Spleen (tissue), 11 donors: ENCODE data around the gene SLC1A1. TPM values are rescaled to one million over a fixed set of nuclear protein-coding genes. Genes with fewer than 3 reads are reported as not detected.

Experiments
- DNase-seq: peaks from one replicate; pipeline ENCODE4 v3.0.0-alpha.2; 2020
- H3K27ac ChIP-seq, 8 donors: fragments of 200-600 bp; sonication (generic) in 7 of 8; 1 replicate in 4 of 8; 2 replicates in 4 of 8; pipeline versions ENCODE4 v1.5.0 to v1.8.0; 2016 to 2021; ENCODE audit warnings: inconsistent platforms in 4 of 8, mild to moderate bottlenecking in 4 of 8, moderate library complexity in 1 of 8
- H3K27me3 ChIP-seq, 7 donors: fragments of 200-600 bp; sonication (generic) in 6 of 7; replicated peaks in 1 of 7; 1 replicate in 4 of 7; 2 replicates in 3 of 7; pipeline versions ENCODE4 v1.5.0 to v1.8.0; 2016 to 2021; ENCODE audit warnings: inconsistent platforms in 3 of 7, mild to moderate bottlenecking in 1 of 7
- H3K36me3 ChIP-seq, 6 donors: fragments of 200-600 bp; sonication (generic) in 5 of 6; 1 replicate in 4 of 6; 2 replicates in 2 of 6; pipeline versions ENCODE4 v1.5.0 to v1.8.0; 2016 to 2021; ENCODE audit warnings: inconsistent platforms in 2 of 6
- H3K4me1 ChIP-seq, 6 donors: fragments of 200-600 bp; sonication (generic) in 5 of 6; 1 replicate in 3 of 6; 2 replicates in 3 of 6; pipeline versions ENCODE4 v1.5.0 to v1.8.0; 2016 to 2021; ENCODE audit warnings: inconsistent platforms in 3 of 6
- H3K4me3 ChIP-seq, 8 donors: fragments of 200-600 bp; sonication (generic) in 7 of 8; 1 replicate in 4 of 8; 2 replicates in 4 of 8; pipeline versions ENCODE4 v1.5.0 to v1.8.0; 2016 to 2021; ENCODE audit warnings: inconsistent platforms in 4 of 8, mild to moderate bottlenecking in 4 of 8, moderate library complexity in 2 of 8
- H3K9me3 ChIP-seq, 8 donors: fragments of 200-600 bp; sonication (generic) in 7 of 8; 1 replicate in 4 of 8; 2 replicates in 4 of 8; pipeline versions ENCODE4 v1.5.0 to v1.8.0; 2016 to 2021; ENCODE audit warnings: inconsistent platforms in 4 of 8
- CTCF ChIP-seq, 11 experiments: fragments of 200-600 bp in 7 of 11; fragments of 450-650 bp in 4 of 11; sonication (generic) in 4 of 11; IDR thresholded peaks in 8 of 11; conservative IDR thresholded peaks in 3 of 11; 1 replicate in 7 of 11; 2 replicates in 4 of 11; pipeline versions ENCODE4 v1.4.0 to v1.8.0; 2016 to 2021; ENCODE audit warnings: antibody characterized with exemption in 11 of 11, inconsistent platforms in 4 of 11, mild to moderate bottlenecking in 1 of 11
- POLR2A ChIP-seq, 3 donors: fragments of 450-650 bp; IDR thresholded peaks; one replicate each; pipeline ENCODE4 v1.5.1; 2017; ENCODE audit warnings: antibody characterized with exemption in 3 of 3, mild to moderate bottlenecking in 1 of 3
- POLR2AphosphoS5 ChIP-seq, 3 donors: sonication (generic); formaldehyde crosslinking; IDR thresholded peaks; one replicate each; pipeline ENCODE4 v1.5.1; 2017; ENCODE audit warnings: antibody characterized with exemption in 3 of 3
- WGBS, 5 donors: extraction: QIAGEN DNeasy Blood & Tissue Kit in 3 of 5; methylation state at CpG; one replicate each; pipeline versions ENCODE4 v1.1.5 to v1.1.7; 2013 to 2018; 5-methylcytosine and 5-hydroxymethylcytosine counted together
- intact Hi-C: fragments of 100-400 bp; cut with DNase I; formaldehyde crosslinking; loops from one replicate; pipeline ENCODE4 v1.15.0; 2023; ENCODE audit warnings: low total_unique reads
- polyA plus RNA-seq, 3 donors: library from polyadenylated mRNA; stranded (reverse); fragments of 200-250 nt; gene quantifications; one replicate each; pipeline ENCODE4 v1.2.1, GENCODE V29; 2013
- total RNA-seq, 7 donors: library from RNA; depleted of rRNA in 3 of 7; stranded (reverse); fragments of >200 nt in 3 of 7; fragmentation: NEBNext Ultra II Directional in 4 of 7; extraction: Animal tissue kit (Norgen Biotek cat#: 25700) in 4 of 7; gene quantifications; one replicate each; pipeline versions ENCODE4 v1.1.0 to v1.2.1, GENCODE V29; 2016 to 2021
- donor health status: healthy with polysubstance abuse.
- donor health status: DM: no; HTN: no; CAD: no; lungs with moderate emphysema.
- donor health status: DM: no; HTN: no; CAD: no.
- donor health status: Bipolar disorder and iron deficiency.
- donor health status: healthy.
- donor health status: DM: no; HTN: no; CAD: no.
- donor health status: DM: yes; HTN: yes; CAD: no.

Gene SLC1A1
- total and polyA plus RNA-seq, 10 donors = 0.11 to 0.79 (median 0.28) TPM; not detected in 2

GRCh38 chr9:4622016-4622415 is 131.7 kb downstream of the SLC1A1 start:
- 82 to 89% (median 84%) methylated on average over 10 of the region's 10 CpGs for WGBS, 5 donors
- Histone ChIP-seq H3K27ac (no peak overlapping the region), H3K4me1 (peaks cover 0 to 14% (median 0%) of the 10 kb centered on the region in 6 donors), H3K4me3 (no peak overlapping the region), H3K27me3 (no peaks in the 10 kb centered on the region), H3K9me3 (no peaks in the 10 kb centered on the region), H3K36me3 (no peaks in the 10 kb centered on the region)
- intact Hi-C loops = no loop called here
- DNase-seq = no peak
- TF ChIP-seq POLR2A (IDR thresholded peaks at IDR 0.05) = no peak
- TF ChIP-seq POLR2AphosphoS5 (IDR thresholded peaks at IDR 0.05) = no peak
- TF ChIP-seq CTCF (IDR thresholded peaks at IDR 0.05 in 8 of 11, conservative IDR thresholded peaks at IDR 0.05 in 3 of 11) = no peak

DNA sequence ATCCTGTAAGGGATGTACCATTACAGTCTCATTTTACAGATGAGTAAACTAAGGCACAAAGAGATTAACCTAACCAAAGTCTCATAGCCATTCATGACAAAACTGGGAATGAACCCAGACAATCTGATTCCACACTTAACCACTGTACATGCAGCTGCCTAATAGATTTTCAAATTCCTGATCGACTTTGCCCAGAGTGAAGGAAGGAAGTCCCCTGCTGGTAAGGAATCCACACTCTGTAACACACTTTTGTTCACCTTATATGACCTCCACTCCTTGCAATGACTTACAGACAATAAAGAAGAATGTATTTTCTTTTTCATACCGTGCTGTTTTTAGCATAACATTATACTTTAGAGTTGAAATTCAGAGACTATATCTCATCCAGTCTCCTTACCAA is 140.6 kb downstream of the SLC1A1 start:
- DNase-seq = no peak
- no peak overlapping the region for H3K27ac ChIP-seq
- intact Hi-C loops = no loop called here
- H3K9me3 ChIP-seq = no peaks in the 10 kb centered on the region
- WGBS, 5 donors = 46 to 54% (median 50%) methylated on average over 2 of the region's 2 CpGs
- H3K4me1 ChIP-seq = no peaks in the 10 kb centered on the region
- no peaks in the 10 kb centered on the region for H3K27me3 ChIP-seq
- no peak overlapping the region for H3K4me3 ChIP-seq
- H3K36me3 ChIP-seq = no peaks in the 10 kb centered on the region
- TF ChIP-seq POLR2AphosphoS5 (IDR thresholded peaks at IDR 0.05) (no peak), CTCF (IDR thresholded peaks at IDR 0.05 in 8 of 11, conservative IDR thresholded peaks at IDR 0.05 in 3 of 11) (no peak), POLR2A (IDR thresholded peaks at IDR 0.05) (no peak)

Other genes starting within 250 kb of the SLC1A1 start
- 10 to 100 TPM; 17.3 to 54.4 (median 26.1) TPM for gene GLIS3, start 190.4 kb upstream of the SLC1A1 start, total RNA-seq
- 1 to 10 TPM in 1 of 3 donors, under 1 TPM in 2; 0.65 to 2.0 (median 0.83) TPM for gene GLIS3, start 190.4 kb upstream of the SLC1A1 start, polyA plus RNA-seq
- gene PLPP6, start 171.8 kb downstream of the SLC1A1 start, total RNA-seq = 10 to 100 TPM in 2 of 7 donors, 1 to 10 TPM in 5; 4.5 to 11.6 (median 7.8) TPM
- gene PLPP6, start 171.8 kb downstream of the SLC1A1 start, polyA plus RNA-seq = 1 to 10 TPM; 6.1 to 6.4 (median 6.2) TPM
- 1 to 10 TPM in 6 of 7 donors, under 1 TPM in 1; 0.32 to 5.7 (median 1.6) TPM for gene SPATA6L, start 176.0 kb downstream of the SLC1A1 start, total RNA-seq
- gene SPATA6L, start 176.0 kb downstream of the SLC1A1 start, polyA plus RNA-seq = under 1 TPM; 0.35 to 0.67 (median 0.57) TPM
- gene CDC37L1, start 189.1 kb downstream of the SLC1A1 start, total RNA-seq = 10 to 100 TPM in 6 of 7 donors, 1 to 10 TPM in 1; 9.8 to 21.2 (median 13.8) TPM
- 1 to 10 TPM; 5.3 to 7.0 (median 6.5) TPM for gene CDC37L1, start 189.1 kb downstream of the SLC1A1 start, polyA plus RNA-seq